ENCODE measurements around the gene CD247. TPM values are rescaled to one million over a fixed set of nuclear protein-coding genes. Genes with fewer than 3 reads are reported as not detected.

Gene CD247
- total and polyA plus RNA-seq, 4 donors: 0.44 to 1.3 (median 1.0) TPM

GRCh38 chr1:167543199-167543990 lies 25.1 kb upstream of the CD247 start:
- no peak overlapping the region for H3K4me3 ChIP-seq (ENCODE audit: low read depth, low read length)
- 76% methylated on average over 7 of the region's 13 CpGs for WGBS (ENCODE audit: insufficient coverage)
- no peak overlapping the region for H3K27ac ChIP-seq (ENCODE audit: low read depth, low read length)
- no peaks in the 10 kb centered on the region for H3K9me3 ChIP-seq (ENCODE audit: control insufficient read depth, insufficient read depth, low read length)
- no peaks in the 10 kb centered on the region for H3K4me1 ChIP-seq (ENCODE audit: control insufficient read depth, insufficient read depth, low read length)
- no peaks in the 10 kb centered on the region for H3K27me3 ChIP-seq (ENCODE audit: control insufficient read depth, insufficient read depth, low read length)
- peak in 1 of 6 donors; percentile 58 for DNase-seq (ENCODE audit: low read depth in 4 of 6, low spot score in 6 of 6)
- H3K36me3 ChIP-seq (ENCODE audit: control insufficient read depth, insufficient read depth, low read length): peaks cover 7% of the 10 kb centered on the region

GRCh38 chr1:167542109-167543032 lies 24.0 kb upstream of the CD247 start:
- no peak overlapping the region for H3K4me3 ChIP-seq (ENCODE audit: low read depth, low read length)
- H3K27ac ChIP-seq (ENCODE audit: low read depth, low read length): no peak overlapping the region
- no peaks in the 10 kb centered on the region for H3K4me1 ChIP-seq (ENCODE audit: control insufficient read depth, insufficient read depth, low read length)
- H3K27me3 ChIP-seq (ENCODE audit: control insufficient read depth, insufficient read depth, low read length): no peaks in the 10 kb centered on the region
- peaks cover 7% of the 10 kb centered on the region for H3K36me3 ChIP-seq (ENCODE audit: control insufficient read depth, insufficient read depth, low read length)
- WGBS (ENCODE audit: insufficient coverage): 57% methylated on average over 3 of the region's 12 CpGs
- no peak for DNase-seq (ENCODE audit: low read depth in 4 of 6, low spot score in 6 of 6)
- no peaks in the 10 kb centered on the region for H3K9me3 ChIP-seq (ENCODE audit: control insufficient read depth, insufficient read depth, low read length)

GRCh38 chr1:167541610-167542009 lies 23.3 kb upstream of the CD247 start:
- no peaks in the 10 kb centered on the region for H3K27me3 ChIP-seq (ENCODE audit: control insufficient read depth, insufficient read depth, low read length)
- no peak overlapping the region for H3K27ac ChIP-seq (ENCODE audit: low read depth, low read length)
- H3K9me3 ChIP-seq (ENCODE audit: control insufficient read depth, insufficient read depth, low read length): no peaks in the 10 kb centered on the region
- H3K36me3 ChIP-seq (ENCODE audit: control insufficient read depth, insufficient read depth, low read length): peaks cover 7% of the 10 kb centered on the region
- no CpG with 5 or more reads among the region's 1 CpG for WGBS (ENCODE audit: insufficient coverage)
- H3K4me3 ChIP-seq (ENCODE audit: low read depth, low read length): no peak overlapping the region
- no peaks in the 10 kb centered on the region for H3K4me1 ChIP-seq (ENCODE audit: control insufficient read depth, insufficient read depth, low read length)
- DNase-seq (ENCODE audit: low read depth in 4 of 6, low spot score in 6 of 6): no peak

DNA sequence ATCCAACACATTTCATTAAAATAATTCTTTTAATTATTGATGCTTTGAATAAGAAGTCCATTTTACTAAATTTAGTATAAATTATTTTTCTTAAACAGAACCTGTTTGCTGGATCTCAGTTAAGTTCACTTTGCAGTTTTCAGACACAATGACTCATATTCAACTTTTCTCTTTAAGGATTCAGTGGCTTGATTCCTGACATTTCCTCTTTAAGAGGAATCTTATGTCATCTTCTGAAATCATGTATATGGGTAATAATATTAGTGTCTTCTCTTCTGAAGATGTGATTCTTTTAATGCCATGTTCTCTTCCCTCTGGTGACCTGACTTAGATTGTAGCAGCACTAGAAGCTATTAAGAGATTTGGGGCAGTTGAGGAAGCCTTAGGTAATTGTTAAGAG lies 22.7 kb upstream of the CD247 start:
- H3K9me3 ChIP-seq (ENCODE audit: control insufficient read depth, insufficient read depth, low read length): no peaks in the 10 kb centered on the region
- no peak for DNase-seq (ENCODE audit: low read depth in 4 of 6, low spot score in 6 of 6)
- no peak overlapping the region for H3K4me3 ChIP-seq (ENCODE audit: low read depth, low read length)
- H3K27me3 ChIP-seq (ENCODE audit: control insufficient read depth, insufficient read depth, low read length): no peaks in the 10 kb centered on the region
- no peaks in the 10 kb centered on the region for H3K4me1 ChIP-seq (ENCODE audit: control insufficient read depth, insufficient read depth, low read length)
- no peak overlapping the region for H3K27ac ChIP-seq (ENCODE audit: low read depth, low read length)
- H3K36me3 ChIP-seq (ENCODE audit: control insufficient read depth, insufficient read depth, low read length): peaks cover 7% of the 10 kb centered on the region

- no peak overlapping the region for H3K4me3 ChIP-seq (ENCODE audit: low read depth, low read length)
- 70% methylated on average over 2 of the region's 5 CpGs for WGBS (ENCODE audit: insufficient coverage)
- peaks cover 3% of the 10 kb centered on the region for H3K36me3 ChIP-seq (ENCODE audit: control insufficient read depth, insufficient read depth, low read length)
- H3K4me1 ChIP-seq (ENCODE audit: control insufficient read depth, insufficient read depth, low read length): peaks cover 5% of the 10 kb centered on the region
- H3K27me3 ChIP-seq (ENCODE audit: control insufficient read depth, insufficient read depth, low read length): no peaks in the 10 kb centered on the region
- DNase-seq (ENCODE audit: low read depth in 4 of 6, low spot score in 6 of 6): peak in 1 of 6 donors; percentile 26
- no peaks in the 10 kb centered on the region for H3K9me3 ChIP-seq (ENCODE audit: control insufficient read depth, insufficient read depth, low read length)
- no peak overlapping the region for H3K27ac ChIP-seq (ENCODE audit: low read depth, low read length)
These were observed 20.3 kb upstream of the CD247 start for GRCh38 chr1:167538657-167539056.

DNA sequence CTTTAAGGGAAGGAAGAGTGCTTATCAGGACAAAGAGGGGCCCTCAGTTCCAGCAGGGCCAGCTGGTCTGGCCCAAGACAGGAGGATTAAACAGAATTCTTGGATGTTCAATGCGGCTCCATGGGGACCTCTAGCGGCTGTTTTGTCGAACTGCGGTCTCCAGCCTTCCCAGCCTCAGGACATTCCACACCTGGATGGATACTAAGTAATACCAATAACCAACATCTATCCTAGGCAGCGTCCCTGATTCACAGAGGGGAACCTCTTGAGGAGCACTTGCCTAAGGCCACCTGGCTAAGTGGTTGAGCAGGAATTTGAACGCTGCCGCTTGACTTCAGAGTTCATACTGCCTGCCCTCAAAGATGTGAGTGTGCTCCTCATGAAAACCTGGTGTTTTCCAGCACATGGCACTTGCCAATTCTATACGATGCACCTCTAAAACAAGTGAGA lies 15.5 kb upstream of the CD247 start:
- DNase-seq (ENCODE audit: low read depth in 4 of 6, low spot score in 6 of 6): peak in 4 of 6 donors; percentile 69 to 95 (median 83)
- 5% methylated on average over 5 of the region's 8 CpGs for WGBS (ENCODE audit: insufficient coverage)

GRCh38 chr1:167532964-167533824 lies 14.9 kb upstream of the CD247 start:
- peak in 2 of 6 donors; percentile 24 to 71 for DNase-seq (ENCODE audit: low read depth in 4 of 6, low spot score in 6 of 6)
- Histone ChIP-seq H3K27me3 (ENCODE audit: control insufficient read depth, insufficient read depth, low read length) (no peaks in the 10 kb centered on the region), H3K27ac (ENCODE audit: low read depth, low read length) (peak overlapping the region; percentile 36), H3K36me3 (ENCODE audit: control insufficient read depth, insufficient read depth, low read length) (no peaks in the 10 kb centered on the region), H3K4me3 (ENCODE audit: low read depth, low read length) (no peak overlapping the region), H3K4me1 (ENCODE audit: control insufficient read depth, insufficient read depth, low read length) (peaks cover 12% of the 10 kb centered on the region), H3K9me3 (ENCODE audit: control insufficient read depth, insufficient read depth, low read length) (no peaks in the 10 kb centered on the region)
- whole genome bisulfite sequencing (ENCODE audit: insufficient coverage): 80% methylated on average over 5 of the region's 6 CpGs

More for the DNA sequence above, 15.5 kb upstream of the CD247 start:
- H3K27ac ChIP-seq (ENCODE audit: low read depth, low read length): peak overlapping the region; percentile 36
- H3K4me3 ChIP-seq (ENCODE audit: low read depth, low read length): no peak overlapping the region
- H3K4me1 ChIP-seq (ENCODE audit: control insufficient read depth, insufficient read depth, low read length): peaks cover 12% of the 10 kb centered on the region
- H3K36me3 ChIP-seq (ENCODE audit: control insufficient read depth, insufficient read depth, low read length): no peaks in the 10 kb centered on the region
- no peaks in the 10 kb centered on the region for H3K9me3 ChIP-seq (ENCODE audit: control insufficient read depth, insufficient read depth, low read length)
- no peaks in the 10 kb centered on the region for H3K27me3 ChIP-seq (ENCODE audit: control insufficient read depth, insufficient read depth, low read length)

- H3K36me3 ChIP-seq (ENCODE audit: control insufficient read depth, insufficient read depth, low read length): no peaks in the 10 kb centered on the region
- DNase-seq (ENCODE audit: low read depth in 4 of 6, low spot score in 6 of 6): no peak
- H3K4me1 ChIP-seq (ENCODE audit: control insufficient read depth, insufficient read depth, low read length): peaks cover 12% of the 10 kb centered on the region
- no peaks in the 10 kb centered on the region for H3K27me3 ChIP-seq (ENCODE audit: control insufficient read depth, insufficient read depth, low read length)
- no peak overlapping the region for H3K27ac ChIP-seq (ENCODE audit: low read depth, low read length)
- no peak overlapping the region for H3K4me3 ChIP-seq (ENCODE audit: low read depth, low read length)
- no peaks in the 10 kb centered on the region for H3K9me3 ChIP-seq (ENCODE audit: control insufficient read depth, insufficient read depth, low read length)
These were observed 14.0 kb upstream of the CD247 start for GRCh38 chr1:167532375-167532774.

DNA sequence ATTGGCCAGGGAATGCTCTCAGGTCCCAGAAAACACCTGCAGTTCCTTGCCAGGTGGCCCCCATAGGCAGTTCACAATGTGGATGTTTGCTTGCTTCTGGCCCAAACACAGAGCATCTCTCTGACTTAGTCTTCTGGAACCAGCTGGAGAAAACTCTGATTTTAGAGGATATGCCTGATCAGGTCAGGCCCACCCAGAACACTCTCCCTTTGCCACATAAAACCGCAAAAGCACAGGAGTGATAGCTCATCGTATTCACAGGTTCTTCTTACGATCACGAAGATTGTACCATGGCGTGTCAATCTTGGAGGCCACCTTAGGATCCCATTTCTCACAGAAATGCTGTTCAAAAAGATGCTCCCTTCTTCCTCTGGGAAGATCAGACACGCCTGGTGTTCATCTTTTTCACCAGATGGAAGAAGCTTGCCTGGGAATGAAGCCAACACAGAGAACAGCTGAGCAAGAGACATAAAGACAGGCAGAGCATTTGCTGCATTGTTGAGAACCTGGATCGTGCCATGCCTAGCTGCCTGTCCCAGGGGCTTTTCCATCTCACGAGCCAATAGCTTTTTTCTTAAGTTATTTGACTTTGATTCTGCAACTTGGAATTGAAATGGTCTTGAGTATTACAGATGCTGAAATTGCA lies 11.6 kb upstream of the CD247 start:
- no peaks in the 10 kb centered on the region for H3K27me3 ChIP-seq (ENCODE audit: control insufficient read depth, insufficient read depth, low read length)
- H3K36me3 ChIP-seq (ENCODE audit: control insufficient read depth, insufficient read depth, low read length): no peaks in the 10 kb centered on the region
- 65% methylated on average over 7 of the region's 8 CpGs for WGBS (ENCODE audit: insufficient coverage)
- peaks cover 12% of the 10 kb centered on the region for H3K4me1 ChIP-seq (ENCODE audit: control insufficient read depth, insufficient read depth, low read length)
- no peak overlapping the region for H3K4me3 ChIP-seq (ENCODE audit: low read depth, low read length)
- H3K27ac ChIP-seq (ENCODE audit: low read depth, low read length): no peak overlapping the region
- DNase-seq (ENCODE audit: low read depth in 4 of 6, low spot score in 6 of 6): peak in 3 of 6 donors; percentile 46 to 92 (median 92)
- H3K9me3 ChIP-seq (ENCODE audit: control insufficient read depth, insufficient read depth, low read length): no peaks in the 10 kb centered on the region

Measured in spinal cord (tissue), 10 donors.